Measurements from ENCODE around the gene NUTM2B.
"Not testable (repeated sequence)": the region's sequence is repeated elsewhere in the genome, so short reads cannot be mapped to it uniquely, and the experiment has no call there.

- not testable (repeated sequence) for TF ChIP-seq CTCF (IDR thresholded peaks at IDR 0.05); POLR2A (IDR thresholded peaks at IDR 0.05); POLR2AphosphoS5 (IDR thresholded peaks at IDR 0.05; ENCODE audit: insufficient read depth in 1 of 2, low read depth in 1 of 2)
Observed at GRCh38 chr10:79744844-79745243, 41.8 kb downstream of the NUTM2B start.
